ENCODE data around the gene MIEF1.

- TF ChIP-seq CTCF (IDR thresholded peaks at IDR 0.05) (no peak), EZH2 (IDR thresholded peaks at IDR 0.05; ENCODE audit: borderline replicate concordance, insufficient read depth, low read depth, low read length, poor library complexity, severe bottlenecking) (no peak)
Measured at GRCh38 chr22:39482768-39483167, 19.3 kb upstream of the MIEF1 start.

All from B cell (primary cell).